Epithelial cell of proximal tubule (primary cell): Measurements from ENCODE around the gene ZFYVE26. TPM values are rescaled to one million over a fixed set of nuclear protein-coding genes. Genes with fewer than 3 reads are reported as not detected.
"Not testable (repeated sequence)": the region's sequence is repeated elsewhere in the genome, so short reads cannot be mapped to it uniquely, and the experiment has no call there.

Experiments used
- DNase-seq: peaks from one replicate; pipeline ENCODE4 v3.0.0-alpha.2; 2011; ENCODE audit warnings: low read depth
- H3K4me3 ChIP-seq: 2 replicates; pipeline ENCODE4 v1.5.1; 2011; ENCODE audit warnings: low read depth, mild to moderate bottlenecking, low read length
- total RNA-seq: library from RNA; depleted of rRNA; stranded (reverse); fragments of >200 nt; gene quantifications from 2 replicates; pipeline ENCODE4 v1.2.3, GENCODE V29; 2015
- TF ChIP-seq, protein P1 (sequence below): conservative IDR thresholded peaks from 2 replicates; pipeline ENCODE4 v1.5.1; 2012; ENCODE audit warnings: low read depth, mild to moderate bottlenecking, low read length

Gene ZFYVE26
- total RNA-seq, 1 donor from 2014 or later: 11.9 TPM

- TF ChIP-seq, protein P1, sequence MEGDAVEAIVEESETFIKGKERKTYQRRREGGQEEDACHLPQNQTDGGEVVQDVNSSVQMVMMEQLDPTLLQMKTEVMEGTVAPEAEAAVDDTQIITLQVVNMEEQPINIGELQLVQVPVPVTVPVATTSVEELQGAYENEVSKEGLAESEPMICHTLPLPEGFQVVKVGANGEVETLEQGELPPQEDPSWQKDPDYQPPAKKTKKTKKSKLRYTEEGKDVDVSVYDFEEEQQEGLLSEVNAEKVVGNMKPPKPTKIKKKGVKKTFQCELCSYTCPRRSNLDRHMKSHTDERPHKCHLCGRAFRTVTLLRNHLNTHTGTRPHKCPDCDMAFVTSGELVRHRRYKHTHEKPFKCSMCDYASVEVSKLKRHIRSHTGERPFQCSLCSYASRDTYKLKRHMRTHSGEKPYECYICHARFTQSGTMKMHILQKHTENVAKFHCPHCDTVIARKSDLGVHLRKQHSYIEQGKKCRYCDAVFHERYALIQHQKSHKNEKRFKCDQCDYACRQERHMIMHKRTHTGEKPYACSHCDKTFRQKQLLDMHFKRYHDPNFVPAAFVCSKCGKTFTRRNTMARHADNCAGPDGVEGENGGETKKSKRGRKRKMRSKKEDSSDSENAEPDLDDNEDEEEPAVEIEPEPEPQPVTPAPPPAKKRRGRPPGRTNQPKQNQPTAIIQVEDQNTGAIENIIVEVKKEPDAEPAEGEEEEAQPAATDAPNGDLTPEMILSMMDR: no peak
- no peak for DNase-seq
These were observed 88.1 kb downstream of the ZFYVE26 start for GRCh38 chr14:67728258-67728657.

DNA sequence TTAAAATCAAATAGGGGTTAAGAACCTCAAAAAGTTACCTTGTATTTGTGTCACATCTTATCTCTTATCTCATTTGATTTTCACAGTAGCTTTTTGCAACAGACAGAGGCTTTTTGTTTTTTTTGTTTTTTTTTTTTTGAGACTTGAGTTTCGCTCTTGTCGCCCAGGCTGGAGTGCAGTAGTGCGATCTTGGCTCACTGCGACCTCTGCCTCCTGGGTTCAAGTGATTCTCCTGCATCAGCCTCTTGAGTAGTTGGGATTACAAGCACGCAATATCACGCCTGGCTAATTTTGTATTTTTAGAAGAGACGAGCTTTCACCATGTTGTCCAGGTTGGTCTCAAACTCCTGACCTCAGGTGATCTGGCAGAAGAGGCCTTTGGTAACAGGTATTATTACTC lies 89.0 kb downstream of the ZFYVE26 start:
- TF ChIP-seq, protein P1: no peak
- H3K4me3 ChIP-seq: no peak overlapping the region
- DNase-seq: no peak

More at GRCh38 chr14:67728258-67728657, 88.1 kb downstream of the ZFYVE26 start:
- no peak overlapping the region for H3K4me3 ChIP-seq

DNA sequence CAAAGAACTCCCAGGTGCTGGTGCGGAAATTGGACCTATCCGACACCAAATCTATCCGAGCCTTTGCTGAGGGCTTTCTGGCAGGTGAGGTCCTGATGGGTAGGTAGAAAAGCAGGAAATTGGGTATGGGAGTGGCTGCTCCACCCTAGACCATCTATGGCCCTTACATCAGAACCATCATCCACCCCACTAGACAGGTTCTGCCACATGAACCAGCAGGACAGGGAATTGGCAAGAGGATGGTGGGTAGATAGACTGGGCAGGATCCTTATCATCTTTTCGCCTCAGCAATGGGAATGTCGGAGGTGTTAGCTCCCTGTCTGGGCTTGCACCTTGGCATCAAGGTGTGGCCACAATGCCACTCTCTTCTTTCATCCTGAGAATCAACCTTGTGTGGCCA lies 91.2 kb downstream of the ZFYVE26 start:
- DNase-seq: no peak
- TF ChIP-seq, protein P1: no peak
- H3K4me3 ChIP-seq: no peak overlapping the region

DNA sequence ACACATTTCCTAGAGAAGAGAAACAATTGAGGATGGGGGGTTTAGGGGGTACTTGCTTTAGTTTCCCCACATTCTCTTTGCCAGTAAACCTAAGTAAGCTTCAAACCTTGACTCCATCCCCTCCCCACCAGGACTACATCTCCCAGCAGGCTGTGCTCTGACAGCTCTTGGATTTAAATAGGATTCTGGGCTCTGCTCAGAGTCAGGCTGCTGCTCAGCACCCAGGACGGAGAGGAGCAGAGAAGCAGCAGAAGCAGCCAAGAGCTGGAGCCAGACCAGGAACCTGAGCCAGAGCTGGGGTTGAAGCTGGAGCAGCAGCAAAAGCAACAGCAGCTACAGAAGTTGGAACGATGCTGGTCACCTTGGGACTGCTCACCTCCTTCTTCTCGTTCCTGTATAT lies 94.1 kb downstream of the ZFYVE26 start:
- TF ChIP-seq, protein P1: no peak
- no peak for DNase-seq
- no peak overlapping the region for H3K4me3 ChIP-seq

DNA sequence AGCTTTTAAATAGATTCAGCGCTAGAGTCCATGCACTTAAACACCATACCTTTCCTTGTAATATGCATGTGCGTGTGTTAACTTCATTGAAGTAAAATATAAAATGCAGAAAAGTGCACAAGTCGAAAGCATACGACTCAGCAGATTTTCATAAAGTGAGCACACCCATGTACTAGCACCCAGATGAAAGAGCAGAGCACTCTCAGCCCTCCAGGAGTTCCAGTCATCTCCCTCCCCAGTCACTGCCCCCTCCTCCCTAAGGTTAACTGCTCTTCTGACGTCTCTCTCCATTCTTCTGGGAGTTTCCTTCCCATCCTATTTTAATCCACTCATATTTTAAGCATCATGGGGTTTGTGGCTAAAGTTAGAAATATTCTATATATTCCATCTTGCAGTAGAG lies 94.5 kb downstream of the ZFYVE26 start:
- no peak for DNase-seq
- no peak overlapping the region for H3K4me3 ChIP-seq
- TF ChIP-seq, protein P1: no peak

DNA sequence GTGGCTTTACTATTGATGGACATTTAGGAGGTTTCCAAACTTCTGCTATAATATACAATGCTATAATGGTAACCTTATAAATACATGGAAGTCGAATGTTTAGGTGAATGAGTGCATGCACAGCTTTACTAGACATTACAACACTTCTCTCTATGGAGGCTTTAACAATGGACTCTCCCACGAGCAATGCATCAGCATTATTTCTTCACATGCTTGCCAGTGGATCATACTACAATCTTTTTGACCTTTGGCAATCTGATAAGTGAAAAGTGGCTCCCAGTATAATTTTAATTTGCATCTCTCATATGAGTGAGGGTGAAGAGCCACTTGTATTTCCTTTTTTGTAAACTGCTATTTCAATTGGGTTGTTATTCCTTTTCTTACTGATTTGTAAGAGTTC lies 96.5 kb downstream of the ZFYVE26 start:
- H3K4me3 ChIP-seq: no peak overlapping the region
- TF ChIP-seq, protein P1: no peak
- DNase-seq: no peak

GRCh38 chr14:67719385-67719784 lies 97.0 kb downstream of the ZFYVE26 start:
- DNase-seq, H3K4me3 ChIP-seq: not testable (repeated sequence)

DNA sequence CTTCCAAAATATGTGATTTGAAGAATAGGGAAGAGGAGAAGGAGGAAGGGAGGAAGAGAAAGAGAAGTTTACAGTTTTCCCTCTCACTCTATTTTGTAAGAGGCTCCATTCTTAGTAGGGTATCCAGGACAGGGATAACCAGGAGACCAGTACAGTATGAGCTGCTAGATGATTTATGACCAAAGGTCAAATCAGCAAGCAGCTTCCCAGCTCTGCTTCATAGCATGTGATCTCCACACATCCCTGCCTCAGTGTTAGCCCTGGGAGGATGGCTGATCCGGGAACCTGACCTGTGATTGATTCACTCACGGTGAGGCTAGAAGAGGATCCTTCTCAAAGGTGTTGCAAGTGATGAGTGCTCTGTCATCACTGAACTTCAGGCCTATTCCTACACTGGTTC lies 98.1 kb downstream of the ZFYVE26 start:
- no peak for DNase-seq
- H3K4me3 ChIP-seq: no peak overlapping the region
- TF ChIP-seq, protein P1: no peak
